ENCODE data around the gene TRIM40. TPM values are rescaled to one million over a fixed set of nuclear protein-coding genes. Genes with fewer than 3 reads are reported as not detected.
"Not testable (repeated sequence)": the region's sequence is repeated elsewhere in the genome, so short reads cannot be mapped to it uniquely, and the experiment has no call there.

TRIM40 gene
- polyA plus RNA-seq, 2 of the 4 experiments (the other 2 are of a cell fraction) = 0.05 TPM

- peaks cover 26% of the 10 kb centered on the region for H3K4me1 ChIP-seq
- no peak for ATAC-seq
- H3K27ac ChIP-seq = no peak overlapping the region
- no peak overlapping the region for H3K4me2 ChIP-seq
- no peak for DNase-seq (ENCODE audit: low read depth in 1 of 2, low spot score in 1 of 2)
- TF ChIP-seq MAFK (IDR thresholded peaks at IDR 0.05; ENCODE audit: partially characterized antibody) (peak; percentile 42), BCL3 (IDR thresholded peaks at IDR 0.05) (no peak)
- 82% methylated on average over 2 of the region's 2 CpGs for WGBS (ENCODE audit: missing lambda C conversion rate)
- H3K4me3 ChIP-seq = no peak overlapping the region
- H3K9me3 ChIP-seq = no peaks in the 10 kb centered on the region
- FAIRE-seq = no peak
- POLR2A ChIA-PET = interaction anchor here (0.6 kb wide), 2 partner anchors 28 to 89 kb away, joined by 3 read pairs; no protein-coding TSS in a partner anchor
- CTCF ChIA-PET = interaction anchor here (0.6 to 17.3 kb wide), 15 partner anchors 10 to 429 kb away, joined by 3 to 353 read pairs (median 5); partner anchors contain the start of gene TRIM31
Observed at GRCh38 chr6:30131947-30132497, 3.9 kb upstream of the TRIM40 start.

GRCh38 chr6:30135147-30135546 is 793 bp upstream of the TRIM40 start:
- 44% methylated on average over 2 of the region's 2 CpGs for WGBS (ENCODE audit: missing lambda C conversion rate)
- FAIRE-seq (no peak), DNase-seq (ENCODE audit: low read depth in 1 of 2, low spot score in 1 of 2) (no peak), ATAC-seq (no peak)
- POLR2A ChIA-PET = no interaction called here
- Histone ChIP-seq H3K4me3 (no peak overlapping the region), H3K27ac (no peak overlapping the region), H3K4me2 (no peak overlapping the region), H3K9me3 (no peaks in the 10 kb centered on the region), H3K4me1 (peaks cover 14% of the 10 kb centered on the region)
- CTCF ChIA-PET = interaction anchor here (1.6 to 17.3 kb wide), 2 partner anchors 23 to 26 kb away, joined by 4 to 353 read pairs; partner anchors contain the start of gene TRIM31
- TF ChIP-seq ZFP36 (IDR thresholded peaks at IDR 0.05; ENCODE audit: borderline replicate concordance, partially characterized antibody) (no peak), RARB (CRISPR knock-in tag; IDR thresholded peaks at IDR 0.05) (no peak)

DNA sequence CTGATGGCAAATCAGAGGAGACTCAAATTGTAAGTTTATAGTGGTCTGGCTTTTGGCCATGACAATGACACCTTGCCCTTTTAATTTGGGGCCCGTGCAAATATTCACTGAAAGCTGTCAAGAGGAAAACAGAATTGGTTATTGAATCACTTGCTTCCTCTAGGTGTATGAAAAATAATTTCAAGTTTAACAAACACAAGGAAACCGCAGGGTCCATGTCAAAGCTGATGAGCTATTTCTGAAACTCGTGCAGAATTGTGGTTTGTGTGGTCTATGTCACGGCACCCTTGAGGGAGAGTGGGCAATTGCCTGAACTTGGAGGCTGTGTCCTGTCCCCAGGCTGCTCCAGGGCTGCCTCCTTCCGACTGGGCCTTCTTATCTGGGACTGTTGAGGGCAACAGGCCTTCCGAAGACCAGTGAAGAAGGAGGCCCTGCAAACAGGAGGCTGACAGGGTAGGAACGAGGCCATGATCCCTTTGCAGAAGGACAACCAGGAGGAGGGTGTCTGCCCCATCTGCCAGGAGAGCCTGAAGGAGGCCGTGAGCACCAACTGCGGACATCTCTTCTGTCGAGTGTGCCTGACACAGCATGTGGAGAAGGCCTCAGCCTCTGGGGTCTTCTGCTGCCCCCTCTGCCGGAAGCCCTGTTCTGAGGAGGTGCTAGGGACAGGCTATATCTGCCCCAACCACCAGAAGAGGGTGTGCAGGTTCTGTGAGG is 788 bp downstream of the TRIM40 start:
- ChIA-PET CTCF (interaction anchor here (1.4 to 17.3 kb wide), 2 partner anchors 10 to 28 kb away, joined by 5 to 353 read pairs; partner anchors contain the start of gene TRIM31), POLR2A (no interaction called here)
- no peaks in the 10 kb centered on the region for H3K9me3 ChIP-seq
- TF ChIP-seq TP53 (CRISPR knock-in tag; IDR thresholded peaks at IDR 0.05) = no peak
- TF ChIP-seq PHF8 (IDR thresholded peaks at IDR 0.05; ENCODE audit: borderline replicate concordance, low read depth) = no peak
- TF ChIP-seq HOXB5 (CRISPR knock-in tag; IDR thresholded peaks at IDR 0.05) = no peak
- TF ChIP-seq FOSB (CRISPR knock-in tag; IDR thresholded peaks at IDR 0.05) = no peak
- no peak for TF ChIP-seq ELK1 (IDR thresholded peaks at IDR 0.05; ENCODE audit: low read depth, low read length)
- TF ChIP-seq MAFK (IDR thresholded peaks at IDR 0.05; ENCODE audit: partially characterized antibody) = no peak
- ATAC-seq (no peak), FAIRE-seq (no peak), DNase-seq (ENCODE audit: low read depth in 1 of 2, low spot score in 1 of 2) (no peak)
- no peak overlapping the region for H3K27ac ChIP-seq
- 70% methylated on average over 9 of the region's 11 CpGs for WGBS (ENCODE audit: missing lambda C conversion rate)
- H3K4me2 ChIP-seq = no peak overlapping the region
- peaks cover 6% of the 10 kb centered on the region; the same call in 1 of the 3 replicates for H3K4me1 ChIP-seq
- H3K4me3 ChIP-seq = no peak overlapping the region

DNA sequence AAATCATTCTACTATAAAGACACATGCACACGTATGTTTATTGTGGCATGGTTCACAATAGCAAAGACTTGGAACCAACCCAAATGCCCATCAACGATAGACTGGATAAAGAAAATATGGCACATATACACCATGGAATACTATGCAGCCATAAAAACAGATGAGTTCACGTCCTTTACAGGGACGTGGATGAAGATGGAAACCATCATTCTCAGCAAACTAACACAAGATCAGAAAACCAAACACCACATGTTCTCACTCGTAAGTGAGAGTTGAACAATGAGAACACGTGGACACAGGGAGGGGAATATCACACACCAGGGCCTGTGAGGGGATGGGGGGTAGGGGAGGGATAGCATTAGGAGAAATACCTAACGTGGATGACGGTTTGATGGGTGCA is 4.3 kb downstream of the TRIM40 start:
- FAIRE-seq; H3K4me3 ChIP-seq; H3K4me2 ChIP-seq; H3K27ac ChIP-seq; ATAC-seq; DNase-seq (ENCODE audit: low read depth in 1 of 2, low spot score in 1 of 2); H3K4me1 ChIP-seq; H3K9me3 ChIP-seq; POLR2A ChIA-PET: not testable (repeated sequence)
- CTCF ChIA-PET = interaction anchor here (1.7 kb wide), 1 partner anchor 10 kb away, joined by 8 read pairs; no protein-coding TSS in a partner anchor
- WGBS (ENCODE audit: missing lambda C conversion rate) = 36% methylated on average over 8 of the region's 8 CpGs

GRCh38 chr6:30142665-30143064 is 6.7 kb downstream of the TRIM40 start:
- Histone ChIP-seq H3K4me2 (no peak overlapping the region), H3K4me3 (no peak overlapping the region), H3K27ac (no peak overlapping the region), H3K9me3 (no peaks in the 10 kb centered on the region), H3K4me1 (no peaks in the 10 kb centered on the region)
- DNase-seq (ENCODE audit: low read depth in 1 of 2, low spot score in 1 of 2) = no peak
- CTCF ChIA-PET = interaction anchor here (2.2 to 7.2 kb wide), 2 partner anchors 12 to 39 kb away, joined by 10 to 56 read pairs; no protein-coding TSS in a partner anchor
- ATAC-seq = no peak
- WGBS (ENCODE audit: missing lambda C conversion rate) = 58% methylated on average over 3 of the region's 3 CpGs
- FAIRE-seq = no peak
- POLR2A ChIA-PET = no interaction called here
- TF ChIP-seq ESRRA (IDR thresholded peaks at IDR 0.05; ENCODE audit: borderline replicate concordance, low read length) = no peak
- TF ChIP-seq HEYL (CRISPR knock-in tag; IDR thresholded peaks at IDR 0.05) = no peak
- no peak for TF ChIP-seq FOSL2 (IDR thresholded peaks at IDR 0.05)
- TF ChIP-seq FOSL2 (CRISPR knock-in tag; IDR thresholded peaks at IDR 0.05) = no peak
- TF ChIP-seq, protein P1, sequence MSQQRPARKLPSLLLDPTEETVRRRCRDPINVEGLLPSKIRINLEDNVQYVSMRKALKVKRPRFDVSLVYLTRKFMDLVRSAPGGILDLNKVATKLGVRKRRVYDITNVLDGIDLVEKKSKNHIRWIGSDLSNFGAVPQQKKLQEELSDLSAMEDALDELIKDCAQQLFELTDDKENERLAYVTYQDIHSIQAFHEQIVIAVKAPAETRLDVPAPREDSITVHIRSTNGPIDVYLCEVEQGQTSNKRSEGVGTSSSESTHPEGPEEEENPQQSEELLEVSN (IDR thresholded peaks at IDR 0.05; ENCODE audit: borderline replicate concordance, low read depth) = no peak
- no peak for TF ChIP-seq NFE2L2 (conservative IDR thresholded peaks at IDR 0.05; ENCODE audit: low read length)
- TF ChIP-seq BHLHE40 (IDR thresholded peaks at IDR 0.05; ENCODE audit: low read depth, low read length) = no peak
- TF ChIP-seq ATOH8 (CRISPR knock-in tag; IDR thresholded peaks at IDR 0.05; ENCODE audit: low read depth) = no peak
- TF ChIP-seq HOXB5 (CRISPR knock-in tag; IDR thresholded peaks at IDR 0.05) = no peak
- TF ChIP-seq ZSCAN20 (CRISPR knock-in tag; IDR thresholded peaks at IDR 0.05) = no peak
- TF ChIP-seq PBX3 (IDR thresholded peaks at IDR 0.05) = no peak
- no peak for TF ChIP-seq POLR2AphosphoS2 (conservative IDR thresholded peaks at IDR 0.05; ENCODE audit: low read length)
- TF ChIP-seq CHD2 (IDR thresholded peaks at IDR 0.05; ENCODE audit: low read length, partially characterized antibody) = no peak

Data from A549 (cell line).